Neural cell (in vitro differentiated cells): ENCODE data around the gene QKI. TPM values are rescaled to one million over a fixed set of nuclear protein-coding genes. Genes with fewer than 3 reads are reported as not detected.

Source experiments
- H2AFZ ChIP-seq: fragments of 200-600, 300-800 bp; sonication (generic), shearing (Covaris generic); 2 replicates; pipeline ENCODE4 v1.6.0; 2014; ENCODE audit warnings: low read depth, mild to moderate bottlenecking, antibody characterized with exemption, low read length, moderate library complexity
- H3F3A ChIP-seq: fragments of 200-600 bp; shearing (Covaris generic); 2 replicates; pipeline ENCODE4 v1.6.1; 2016; ENCODE audit warnings: mild to moderate bottlenecking, moderate library complexity, mixed read lengths, antibody characterized with exemption, low read length; ENCODE audit not compliant: insufficient read depth, poor library complexity, severe bottlenecking
- H3K27ac ChIP-seq: fragments of 200-600, 300-800 bp; sonication (generic), shearing (Covaris generic); 2 replicates; pipeline ENCODE4 v1.5.1; 2014; ENCODE audit warnings: mild to moderate bottlenecking, low read length, moderate library complexity
- H3K27me3 ChIP-seq: fragments of 300-800, 200-600 bp; sonication (generic), shearing (Covaris generic); 2 replicates; pipeline ENCODE4 v1.6.0; 2014; ENCODE audit warnings: mild to moderate bottlenecking, low read depth, low read length, moderate library complexity; ENCODE audit not compliant: insufficient read depth
- H3K36me3 ChIP-seq: fragments of 300-800, 200-600 bp; sonication (generic), shearing (Covaris generic); 2 replicates; pipeline ENCODE4 v1.5.1; 2014; ENCODE audit warnings: mild to moderate bottlenecking, antibody characterized with exemption, low read length, moderate library complexity; ENCODE audit not compliant: insufficient read depth
- H3K4me2 ChIP-seq: fragments of 300-800, 200-600 bp; sonication (generic), shearing (Covaris generic); 2 replicates; pipeline ENCODE4 v1.6.0; 2014; ENCODE audit warnings: mild to moderate bottlenecking, low read length
- H3K4me3 ChIP-seq: fragments of 300-800, 200-600 bp; sonication (generic), shearing (Covaris generic); 2 replicates; pipeline ENCODE4 v1.5.1; 2014; ENCODE audit warnings: mild to moderate bottlenecking, low read length, moderate library complexity
- H3K79me2 ChIP-seq: fragments of 200-600 bp; shearing (Covaris generic); replicated peaks from 2 replicates; pipeline ENCODE4 v1.6.0; 2014; ENCODE audit warnings: mild to moderate bottlenecking, low read length, moderate library complexity; ENCODE audit not compliant: insufficient read depth
- H3K9ac ChIP-seq: fragments of 300-800, 200-600 bp; sonication (generic), shearing (Covaris generic); 2 replicates; pipeline ENCODE4 v1.6.1; 2016; ENCODE audit warnings: mild to moderate bottlenecking, low read length, mixed read lengths
- H3K9me2 ChIP-seq: fragments of 200-600 bp; shearing (Covaris generic); 2 replicates; pipeline ENCODE4 v1.6.1; 2016; ENCODE audit warnings: mild to moderate bottlenecking, low read length, mixed read lengths; ENCODE audit not compliant: insufficient read depth
- H3K9me3 ChIP-seq: fragments of 200-600, 300-800 bp; sonication (generic), shearing (Covaris generic); 2 replicates; pipeline ENCODE4 v1.6.1; 2016; ENCODE audit warnings: mild to moderate bottlenecking, mixed run types, low read length, moderate library complexity, mixed read lengths
- H4K20me1 ChIP-seq: fragments of 200-600 bp; shearing (Covaris generic); 2 replicates; pipeline ENCODE4 v1.6.1; 2016; ENCODE audit warnings: mild to moderate bottlenecking, mixed run types; ENCODE audit not compliant: insufficient read depth
- EP300 ChIP-seq: fragments of 450-650 bp; conservative IDR thresholded peaks from 2 replicates; pipeline ENCODE4 v1.6.1; 2014; ENCODE audit warnings: antibody characterized with exemption, mild to moderate bottlenecking, moderate library complexity; ENCODE audit not compliant: poor library complexity, severe bottlenecking
- EZH2 ChIP-seq: fragments of 200-600, 300-800 bp; shearing (Covaris generic), sonication (generic); IDR thresholded peaks from 2 replicates; pipeline ENCODE4 v1.6.1; 2014; ENCODE audit warnings: antibody characterized with exemption, low read length, borderline replicate concordance, mild to moderate bottlenecking; ENCODE audit not compliant: insufficient read depth, poor library complexity, severe bottlenecking
- MXI1 ChIP-seq: fragments of 450-650 bp; conservative IDR thresholded peaks from 2 replicates; pipeline ENCODE4 v1.6.1; 2014; ENCODE audit warnings: antibody characterized with exemption, mild to moderate bottlenecking; ENCODE audit not compliant: poor library complexity, severe bottlenecking
- POLR2AphosphoS5 ChIP-seq: IDR thresholded peaks from 2 replicates; pipeline ENCODE4 v1.6.1; 2012
- RAD21 ChIP-seq: fragments of 450-650 bp; conservative IDR thresholded peaks from 2 replicates; pipeline ENCODE4 v1.6.1; 2014; ENCODE audit warnings: antibody characterized with exemption, mild to moderate bottlenecking, moderate library complexity
- SMC3 ChIP-seq: fragments of 450-650 bp; conservative IDR thresholded peaks from 2 replicates; pipeline ENCODE4 v1.6.1; 2014; ENCODE audit warnings: antibody characterized with exemption, mild to moderate bottlenecking, moderate library complexity; ENCODE audit not compliant: poor library complexity
- TAF1 ChIP-seq: IDR thresholded peaks from 2 replicates; pipeline ENCODE4 v1.6.1; 2012; ENCODE audit warnings: low read depth
- polyA plus RNA-seq: library from polyadenylated mRNA; depleted of rRNA; stranded (reverse); fragments of >200 nt; gene quantifications from 2 replicates; pipeline ENCODE4 v1.2.3, GENCODE V29; 2014
- TF ChIP-seq, protein P1 (sequence below): fragments of 450-650 bp; IDR thresholded peaks from 2 replicates; pipeline ENCODE4 v1.5.1; 2014; ENCODE audit warnings: antibody characterized with exemption, mild to moderate bottlenecking, moderate library complexity; ENCODE audit not compliant: poor library complexity, severe bottlenecking
- TF ChIP-seq, protein P2 (sequence below): IDR thresholded peaks from 2 replicates; pipeline ENCODE4 v1.6.1; 2012; ENCODE audit warnings: borderline replicate concordance

The QKI gene
- polyA plus RNA-seq, 1 donor from 2014 or later: 39.0 TPM

DNA sequence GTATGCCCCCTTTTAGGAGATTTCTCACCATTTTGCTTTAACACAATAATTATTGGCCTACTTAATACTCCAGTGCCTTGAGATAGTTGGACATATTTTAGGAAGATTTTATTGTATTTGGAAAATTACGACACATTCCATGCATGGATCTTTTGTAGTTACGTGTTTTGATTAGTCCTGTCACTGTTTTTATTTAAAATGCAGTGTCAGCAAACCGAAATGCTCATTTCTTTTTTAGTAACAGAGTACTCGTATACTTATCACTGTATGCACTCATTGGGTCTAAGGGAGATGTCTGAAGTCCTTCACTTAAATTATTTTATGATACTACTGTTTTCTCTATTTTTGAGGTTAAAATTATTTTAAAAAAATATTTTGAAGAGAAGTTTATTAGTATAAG lies 153.8 kb downstream of the QKI start:
- H3K9ac ChIP-seq: no peak overlapping the region
- TF ChIP-seq SMC3: no peak
- no peak for TF ChIP-seq EP300
- TF ChIP-seq, protein P1, sequence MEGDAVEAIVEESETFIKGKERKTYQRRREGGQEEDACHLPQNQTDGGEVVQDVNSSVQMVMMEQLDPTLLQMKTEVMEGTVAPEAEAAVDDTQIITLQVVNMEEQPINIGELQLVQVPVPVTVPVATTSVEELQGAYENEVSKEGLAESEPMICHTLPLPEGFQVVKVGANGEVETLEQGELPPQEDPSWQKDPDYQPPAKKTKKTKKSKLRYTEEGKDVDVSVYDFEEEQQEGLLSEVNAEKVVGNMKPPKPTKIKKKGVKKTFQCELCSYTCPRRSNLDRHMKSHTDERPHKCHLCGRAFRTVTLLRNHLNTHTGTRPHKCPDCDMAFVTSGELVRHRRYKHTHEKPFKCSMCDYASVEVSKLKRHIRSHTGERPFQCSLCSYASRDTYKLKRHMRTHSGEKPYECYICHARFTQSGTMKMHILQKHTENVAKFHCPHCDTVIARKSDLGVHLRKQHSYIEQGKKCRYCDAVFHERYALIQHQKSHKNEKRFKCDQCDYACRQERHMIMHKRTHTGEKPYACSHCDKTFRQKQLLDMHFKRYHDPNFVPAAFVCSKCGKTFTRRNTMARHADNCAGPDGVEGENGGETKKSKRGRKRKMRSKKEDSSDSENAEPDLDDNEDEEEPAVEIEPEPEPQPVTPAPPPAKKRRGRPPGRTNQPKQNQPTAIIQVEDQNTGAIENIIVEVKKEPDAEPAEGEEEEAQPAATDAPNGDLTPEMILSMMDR: no peak
- no peak for TF ChIP-seq TAF1
- TF ChIP-seq, protein P2, sequence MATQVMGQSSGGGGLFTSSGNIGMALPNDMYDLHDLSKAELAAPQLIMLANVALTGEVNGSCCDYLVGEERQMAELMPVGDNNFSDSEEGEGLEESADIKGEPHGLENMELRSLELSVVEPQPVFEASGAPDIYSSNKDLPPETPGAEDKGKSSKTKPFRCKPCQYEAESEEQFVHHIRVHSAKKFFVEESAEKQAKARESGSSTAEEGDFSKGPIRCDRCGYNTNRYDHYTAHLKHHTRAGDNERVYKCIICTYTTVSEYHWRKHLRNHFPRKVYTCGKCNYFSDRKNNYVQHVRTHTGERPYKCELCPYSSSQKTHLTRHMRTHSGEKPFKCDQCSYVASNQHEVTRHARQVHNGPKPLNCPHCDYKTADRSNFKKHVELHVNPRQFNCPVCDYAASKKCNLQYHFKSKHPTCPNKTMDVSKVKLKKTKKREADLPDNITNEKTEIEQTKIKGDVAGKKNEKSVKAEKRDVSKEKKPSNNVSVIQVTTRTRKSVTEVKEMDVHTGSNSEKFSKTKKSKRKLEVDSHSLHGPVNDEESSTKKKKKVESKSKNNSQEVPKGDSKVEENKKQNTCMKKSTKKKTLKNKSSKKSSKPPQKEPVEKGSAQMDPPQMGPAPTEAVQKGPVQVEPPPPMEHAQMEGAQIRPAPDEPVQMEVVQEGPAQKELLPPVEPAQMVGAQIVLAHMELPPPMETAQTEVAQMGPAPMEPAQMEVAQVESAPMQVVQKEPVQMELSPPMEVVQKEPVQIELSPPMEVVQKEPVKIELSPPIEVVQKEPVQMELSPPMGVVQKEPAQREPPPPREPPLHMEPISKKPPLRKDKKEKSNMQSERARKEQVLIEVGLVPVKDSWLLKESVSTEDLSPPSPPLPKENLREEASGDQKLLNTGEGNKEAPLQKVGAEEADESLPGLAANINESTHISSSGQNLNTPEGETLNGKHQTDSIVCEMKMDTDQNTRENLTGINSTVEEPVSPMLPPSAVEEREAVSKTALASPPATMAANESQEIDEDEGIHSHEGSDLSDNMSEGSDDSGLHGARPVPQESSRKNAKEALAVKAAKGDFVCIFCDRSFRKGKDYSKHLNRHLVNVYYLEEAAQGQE: no peak
- TF ChIP-seq EZH2: no peak
- TF ChIP-seq RAD21: no peak
- no peak for TF ChIP-seq POLR2AphosphoS5
- no peak for TF ChIP-seq MXI1
- no peaks in the 10 kb centered on the region for H3F3A ChIP-seq
- H3K4me2 ChIP-seq: no peak overlapping the region
- no peak overlapping the region for H3K4me3 ChIP-seq
- H3K27me3 ChIP-seq: no peaks in the 10 kb centered on the region
- no peaks in the 10 kb centered on the region for H4K20me1 ChIP-seq
- H3K27ac ChIP-seq: no peak overlapping the region
- peaks cover 15% of the 10 kb centered on the region for H3K36me3 ChIP-seq
- H3K79me2 ChIP-seq: peaks cover 3% of the 10 kb centered on the region
- peaks cover 5% of the 10 kb centered on the region for H3K9me3 ChIP-seq
- H3K9me2 ChIP-seq: no peaks in the 10 kb centered on the region
- H2AFZ ChIP-seq: no peak overlapping the region

DNA sequence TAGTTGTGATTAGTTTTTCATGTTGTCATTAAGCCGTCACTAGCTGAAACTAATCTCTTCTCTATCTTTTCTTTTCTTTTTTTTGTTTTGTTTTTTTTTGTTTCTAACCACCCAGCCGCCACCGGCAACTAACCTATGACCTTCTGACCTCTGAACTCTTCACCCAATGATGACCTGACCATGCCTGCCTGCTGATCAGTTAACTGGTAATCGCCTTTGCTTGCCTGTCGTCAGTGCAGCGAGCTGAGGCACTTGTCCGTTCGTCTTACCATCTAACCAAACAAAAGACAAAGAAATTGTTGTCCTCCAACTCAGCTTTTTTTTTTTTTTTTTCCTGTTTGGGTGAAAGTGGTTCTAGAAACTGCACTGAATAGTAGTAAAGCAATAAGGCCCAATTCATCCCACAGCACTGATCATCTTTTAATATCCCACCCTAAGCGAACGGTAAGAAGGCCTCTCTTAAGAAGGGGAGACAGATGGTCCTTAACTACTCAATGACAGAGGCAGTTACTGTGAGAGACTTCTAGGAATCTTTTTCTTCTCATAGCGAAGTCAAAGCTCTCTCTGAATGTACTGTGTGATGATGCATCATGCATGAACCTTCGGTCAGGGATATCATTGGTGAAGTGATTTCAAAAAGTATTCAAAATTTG lies 156.2 kb downstream of the QKI start:
- Histone ChIP-seq H3K9me3 (peaks cover 5% of the 10 kb centered on the region), H3K79me2 (no peaks in the 10 kb centered on the region), H3K4me3 (no peak overlapping the region), H3K36me3 (peaks cover 23% of the 10 kb centered on the region), H3K9me2 (no peaks in the 10 kb centered on the region), H3K9ac (no peak overlapping the region), H3K27me3 (no peaks in the 10 kb centered on the region), H3K27ac (no peak overlapping the region), H2AFZ (no peak overlapping the region), H3K4me2 (no peak overlapping the region), H4K20me1 (no peaks in the 10 kb centered on the region), H3F3A (no peaks in the 10 kb centered on the region)
- TF ChIP-seq, protein P1: no peak
- TF ChIP-seq TAF1 (no peak), POLR2AphosphoS5 (no peak), MXI1 (no peak), EZH2 (no peak), SMC3 (no peak), RAD21 (no peak), EP300 (no peak)
- TF ChIP-seq, protein P2: no peak
